ENCODE results near the gene FAM168B. TPM values are rescaled to one million over a fixed set of nuclear protein-coding genes. Genes with fewer than 3 reads are reported as not detected.
"Not testable (repeated sequence)": the region's sequence is repeated elsewhere in the genome, so short reads cannot be mapped to it uniquely, and the experiment has no call there.

FAM168B gene
- total RNA-seq, 4 donors from 2014 or later = 147 to 172 (median 157) TPM

DNA sequence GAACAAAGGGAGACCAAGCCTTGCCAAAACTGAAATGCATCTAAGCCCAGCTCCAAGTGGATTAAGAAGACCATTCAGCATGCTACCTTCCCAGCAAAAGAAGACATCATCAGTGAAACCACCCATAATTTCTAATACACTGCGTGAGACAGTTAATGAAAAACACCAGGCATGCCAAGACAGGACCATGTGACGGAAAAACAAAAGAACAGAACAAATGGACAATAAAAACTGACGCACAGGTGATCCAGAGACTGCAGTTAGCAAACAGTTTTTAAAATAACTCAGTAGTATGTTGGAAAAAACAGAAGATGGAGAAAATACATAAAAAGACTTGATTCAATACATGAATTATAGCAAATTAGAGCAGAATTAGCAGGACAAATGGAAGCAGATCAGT lies 15.3 kb downstream of the FAM168B start:
- Histone ChIP-seq H3K36me3 (peaks cover 0 to 34% of the 10 kb centered on the region in 2 donors), H3K4me1 (peaks cover 60 to 69% of the 10 kb centered on the region in 2 donors)
- intact Hi-C loops (cut with DNase I; ENCODE audit: low total_unique reads) = no loop called here

DNA sequence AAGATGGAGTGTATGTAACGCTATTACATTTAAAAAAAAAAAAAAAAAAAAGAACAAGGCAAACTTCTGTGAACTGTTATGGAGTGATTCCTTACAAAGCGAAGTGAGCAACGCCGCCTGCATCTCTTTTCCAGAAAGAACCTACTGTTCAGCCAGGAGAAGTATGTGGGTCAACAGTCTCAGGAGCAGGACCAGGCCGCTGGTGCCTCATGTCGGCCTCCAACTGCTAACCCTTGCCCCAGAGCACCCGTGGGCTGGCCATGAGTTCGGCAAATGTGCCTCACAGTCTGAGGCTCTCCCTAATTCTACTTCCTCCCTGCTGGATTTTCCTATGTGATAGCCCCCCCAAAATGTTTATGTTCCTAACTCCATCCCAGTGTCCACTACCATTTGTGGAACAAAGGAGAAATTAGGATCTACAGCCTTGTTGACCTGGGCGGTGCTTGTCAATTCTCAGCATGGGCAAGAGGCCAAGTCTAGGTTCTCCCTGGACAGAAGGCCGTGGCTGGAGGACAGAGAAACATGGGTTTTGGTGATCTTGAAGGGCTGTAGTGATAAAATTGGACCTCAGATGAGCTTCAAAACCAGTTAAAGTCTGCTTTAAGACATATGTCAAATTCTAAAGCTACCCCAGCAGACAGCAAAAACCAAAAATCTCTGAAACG lies 15.9 kb downstream of the FAM168B start:
- TF ChIP-seq POLR2A (IDR thresholded peaks at IDR 0.05) (no peak), CTCF (IDR thresholded peaks at IDR 0.05 in 4 of 5, conservative IDR thresholded peaks at IDR 0.05 in 1 of 5) (no peak)
- in situ Hi-C loops (cut with MboI; ENCODE audit: low sequenced_read_pairs in 4 of 4) (loop anchor here in 1 of 4 donors (25.0 kb wide), 1 partner anchor 715 kb away; the partner anchor contains the start of gene PTPN18), intact Hi-C loops (cut with DNase I; ENCODE audit: low total_unique reads) (no loop called here)
- Histone ChIP-seq H3K27me3 (no peaks in the 10 kb centered on the region), H3K4me3 (no peak overlapping the region), H3K9me3 (no peaks in the 10 kb centered on the region), H3K27ac (peak overlapping the region; percentile 64 to 80 (median 70)), H3K4me1 (peaks cover 53 to 63% of the 10 kb centered on the region in 2 donors), H3K36me3 (peaks cover 0 to 33% of the 10 kb centered on the region in 2 donors)
- DNase-seq = peak; percentile 47 to 53
- peak; percentile 52 to 78 for ATAC-seq

More for the DNA sequence above, 15.3 kb downstream of the FAM168B start:
- Histone ChIP-seq H3K4me3 (no peak overlapping the region), H3K27me3 (no peaks in the 10 kb centered on the region), H3K27ac (peak overlapping the region; percentile 64 to 80 (median 70)), H3K9me3 (no peaks in the 10 kb centered on the region)
- in situ Hi-C loops (cut with MboI; ENCODE audit: low sequenced_read_pairs in 4 of 4) = loop anchor here in 1 of 4 donors (25.0 kb wide), 1 partner anchor 716 kb away; the partner anchor contains the start of gene PTPN18
- ATAC-seq = peak in 1 of 2 donors; percentile 12
- DNase-seq = no peak
- TF ChIP-seq CTCF (IDR thresholded peaks at IDR 0.05 in 4 of 5, conservative IDR thresholded peaks at IDR 0.05 in 1 of 5) = no peak

DNA sequence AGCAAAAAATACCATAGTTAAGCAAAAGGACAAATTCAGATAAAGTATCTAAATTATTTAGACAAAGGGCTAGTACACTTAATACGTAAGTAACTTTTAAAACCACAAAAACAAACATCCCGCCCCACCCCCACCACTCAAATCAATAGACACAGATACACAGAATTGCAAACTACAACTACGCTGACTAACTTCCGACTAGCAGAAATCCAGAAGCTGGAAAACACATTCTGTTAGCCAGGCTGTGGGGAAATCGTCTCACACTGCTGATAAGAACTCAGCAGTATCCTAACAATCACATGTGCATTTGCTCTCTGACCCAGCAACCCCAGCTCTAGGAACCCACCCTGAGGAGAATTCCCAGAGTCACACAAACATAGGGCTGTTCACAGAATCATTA lies 16.6 kb downstream of the FAM168B start:
- ATAC-seq (peak in 1 of 2 donors; percentile 11), DNase-seq (no peak)
- intact Hi-C loops (cut with DNase I; ENCODE audit: low total_unique reads) (no loop called here), in situ Hi-C loops (cut with MboI; ENCODE audit: low sequenced_read_pairs in 4 of 4) (loop anchor here in 1 of 4 donors (25.0 kb wide), 1 partner anchor 714 kb away; the partner anchor contains the start of gene PTPN18)
- H3K27me3 ChIP-seq = no peaks in the 10 kb centered on the region
- TF ChIP-seq POLR2A (IDR thresholded peaks at IDR 0.05) (no peak), CTCF (IDR thresholded peaks at IDR 0.05 in 4 of 5, conservative IDR thresholded peaks at IDR 0.05 in 1 of 5) (no peak)
- peaks cover 0 to 27% of the 10 kb centered on the region in 2 donors for H3K36me3 ChIP-seq
- no peaks in the 10 kb centered on the region for H3K9me3 ChIP-seq
- no peak overlapping the region for H3K4me3 ChIP-seq
- peaks cover 50 to 59% of the 10 kb centered on the region in 2 donors for H3K4me1 ChIP-seq
- peak overlapping the region; percentile 64 to 80 (median 70) for H3K27ac ChIP-seq

- in situ Hi-C loops (cut with MboI; ENCODE audit: low sequenced_read_pairs in 4 of 4) = loop anchor here in 1 of 4 donors (25.0 kb wide), 1 partner anchor 713 kb away; the partner anchor contains the start of gene PTPN18
- H3K9me3 ChIP-seq; H3K4me3 ChIP-seq; ATAC-seq; intact Hi-C loops (cut with DNase I; ENCODE audit: low total_unique reads); H3K27me3 ChIP-seq: not testable (repeated sequence)
- H3K36me3 ChIP-seq = peaks cover 0 to 18% of the 10 kb centered on the region in 2 donors
- peak in 1 of 2 donors; percentile 52 for DNase-seq
- H3K27ac ChIP-seq = peak overlapping the region; percentile 51 to 80 (median 70)
- peaks cover 50 to 70% of the 10 kb centered on the region in 2 donors for H3K4me1 ChIP-seq
Measured at GRCh38 chr2:131075578-131075977, 17.7 kb downstream of the FAM168B start.

GRCh38 chr2:131068172-131068571 lies 25.1 kb downstream of the FAM168B start:
- H3K4me3 ChIP-seq; ATAC-seq; H3K9me3 ChIP-seq; intact Hi-C loops (cut with DNase I; ENCODE audit: low total_unique reads); DNase-seq; in situ Hi-C loops (cut with MboI; ENCODE audit: low sequenced_read_pairs in 4 of 4); H3K27me3 ChIP-seq: not testable (repeated sequence)
- Histone ChIP-seq H3K36me3 (peaks cover 0 to 12% of the 10 kb centered on the region in 2 donors), H3K4me1 (peaks cover 26 to 32% of the 10 kb centered on the region in 2 donors), H3K27ac (peak overlapping the region in 1 of 4 donors; percentile 8)

Data from gastrocnemius medialis (tissue), 4 donors.